NCI-H510A treated with DMSO at 0.1 percent for 48 hours (cell line): ENCODE measurements around the gene MEA1.
A peak's percentile ranks its signal among the peaks of the same experiment; 100 is the strongest.

Experiments used
- DNase-seq: peaks from one replicate; lab custom pipeline; 2025; lab: John Stamatoyannopoulos, UW

The MEA1 gene

GRCh38 chr6:42970871-42971612 lies 42.7 kb downstream of the MEA1 start:
- no peak for DNase-seq

GRCh38 chr6:42969934-42970333 lies 43.8 kb downstream of the MEA1 start:
- DNase-seq, result no peak

- no peak for DNase-seq
Observed at GRCh38 chr6:42969431-42969830, 44.3 kb downstream of the MEA1 start.

- no peak for DNase-seq
Observed at GRCh38 chr6:42968783-42969182, 45.0 kb downstream of the MEA1 start.

- no peak for DNase-seq
Observed at GRCh38 chr6:42968126-42968701, 45.5 kb downstream of the MEA1 start.

- no peak for DNase-seq
Observed at GRCh38 chr6:42967228-42967627, 46.5 kb downstream of the MEA1 start.

- no peak for DNase-seq
Observed at GRCh38 chr6:42966571-42966970, 47.2 kb downstream of the MEA1 start.

- DNase-seq, result peak; percentile 20
Observed at GRCh38 chr6:42963855-42964605, 49.7 kb downstream of the MEA1 start.

- no peak for DNase-seq
Observed at GRCh38 chr6:42963179-42963854, 50.4 kb downstream of the MEA1 start.

- DNase-seq, result no peak
Observed at GRCh38 chr6:42962502-42963178, 51.1 kb downstream of the MEA1 start.

GRCh38 chr6:42962096-42962495 lies 51.6 kb downstream of the MEA1 start:
- no peak for DNase-seq
